Neutrophil (primary cell): ENCODE results near the gene ADAMTSL4.
A peak's percentile ranks its signal among the peaks of the same experiment; 100 is the strongest.

ENCODE experiments used
- H3K27ac ChIP-seq: fragments of 200-600 bp; sonication (generic); 2 replicates; pipeline ENCODE4 v1.5.1; 2016; ENCODE audit warnings: mild to moderate bottlenecking, moderate library complexity
- H3K27me3 ChIP-seq: fragments of 200-600 bp; sonication (generic); 2 replicates; pipeline ENCODE4 v1.6.0; 2016; ENCODE audit warnings: mild to moderate bottlenecking
- H3K36me3 ChIP-seq: fragments of 200-600 bp; sonication (generic); 2 replicates; pipeline ENCODE4 v1.5.1; 2017
- H3K4me1 ChIP-seq, 2 experiments: fragments of 200-600 bp in 1 of 2; sonication (generic) in 1 of 2; 1 replicate in 1 of 2; 2 replicates in 1 of 2; pipeline versions ENCODE4 v1.5.1 to v1.6.1; 2013 to 2016; ENCODE audit warnings: low read depth in 1 of 2, low read length in 1 of 2, mild to moderate bottlenecking in 1 of 2, moderate library complexity in 1 of 2; ENCODE audit not compliant: control insufficient read depth in 1 of 2, insufficient read depth in 1 of 2
- H3K4me3 ChIP-seq, 2 experiments: fragments of 200-600 bp in 1 of 2; sonication (generic) in 1 of 2; 1 replicate in 1 of 2; 2 replicates in 1 of 2; pipeline ENCODE4 v1.5.1; 2013 to 2016; ENCODE audit warnings: low read depth in 1 of 2, low read length in 1 of 2, mild to moderate bottlenecking in 1 of 2, moderate library complexity in 1 of 2
- H3K9me3 ChIP-seq: fragments of 200-600 bp; sonication (generic); 2 replicates; pipeline ENCODE4 v1.5.1; 2016
- CTCF ChIP-seq: fragments of 200-600 bp; sonication (generic); IDR thresholded peaks from 2 replicates; pipeline ENCODE4 v1.5.1; 2016; ENCODE audit warnings: antibody characterized with exemption

ADAMTSL4 gene

GRCh38 chr1:150515328-150516049 lies 33.7 kb upstream of the ADAMTSL4 start, which contains the start of gene FALEC:
FALEC (plus strand) TSS chr1:150515752.
- peak; percentile 61 for TF ChIP-seq CTCF
- Histone ChIP-seq H3K4me1 (peaks cover 15 to 16% of the 10 kb centered on the region in 2 experiments), H3K9me3 (no peaks in the 10 kb centered on the region), H3K4me3 (peak within 1 kb of the TSS; percentile 79 to 87), H3K27ac (peak within 1 kb of the TSS; percentile 44), H3K36me3 (no peaks in the 10 kb centered on the region), H3K27me3 (peaks cover 13% of the 10 kb centered on the region)

GRCh38 chr1:150516050-150516591 lies 33.1 kb upstream of the ADAMTSL4 start:
- H3K36me3 ChIP-seq: no peaks in the 10 kb centered on the region
- H3K4me3 ChIP-seq: peak overlapping the region; percentile 79 to 87
- TF ChIP-seq CTCF: no peak
- no peaks in the 10 kb centered on the region for H3K9me3 ChIP-seq
- H3K27ac ChIP-seq: no peak overlapping the region
- H3K27me3 ChIP-seq: peaks cover 13% of the 10 kb centered on the region
- peaks cover 15 to 16% of the 10 kb centered on the region in 2 experiments for H3K4me1 ChIP-seq

GRCh38 chr1:150516616-150517015 lies 32.6 kb upstream of the ADAMTSL4 start:
- Histone ChIP-seq H3K9me3 (no peaks in the 10 kb centered on the region), H3K36me3 (no peaks in the 10 kb centered on the region), H3K4me3 (no peak overlapping the region), H3K27ac (no peak overlapping the region), H3K4me1 (peaks cover 15 to 16% of the 10 kb centered on the region in 2 experiments), H3K27me3 (peaks cover 13% of the 10 kb centered on the region)
- TF ChIP-seq CTCF: no peak

- Histone ChIP-seq H3K27me3 (peaks cover 6% of the 10 kb centered on the region), H3K4me1 (peaks cover 0 to under 1% of the 10 kb centered on the region in 2 experiments), H3K4me3 (no peak overlapping the region), H3K27ac (no peak overlapping the region), H3K36me3 (no peaks in the 10 kb centered on the region), H3K9me3 (no peaks in the 10 kb centered on the region)
- no peak for TF ChIP-seq CTCF
These were observed 27.8 kb upstream of the ADAMTSL4 start for GRCh38 chr1:150521196-150521968.

GRCh38 chr1:150525348-150525747 lies 23.9 kb upstream of the ADAMTSL4 start:
- Histone ChIP-seq H3K27ac (no peak overlapping the region), H3K27me3 (no peaks in the 10 kb centered on the region), H3K4me3 (no peak overlapping the region), H3K36me3 (no peaks in the 10 kb centered on the region), H3K9me3 (no peaks in the 10 kb centered on the region), H3K4me1 (no peaks in the 10 kb centered on the region)
- TF ChIP-seq CTCF: no peak
